Measurements from ENCODE around the gene TAS2R41. TPM values are rescaled to one million over a fixed set of nuclear protein-coding genes. Genes with fewer than 3 reads are reported as not detected.
A peak's percentile ranks its signal among the peaks of the same experiment; 100 is the strongest.
"Not testable (repeated sequence)": the region's sequence is repeated elsewhere in the genome, so short reads cannot be mapped to it uniquely, and the experiment has no call there.

Gene TAS2R41
- total RNA-seq, 2 donors from 2014 or later, result not detected

DNA sequence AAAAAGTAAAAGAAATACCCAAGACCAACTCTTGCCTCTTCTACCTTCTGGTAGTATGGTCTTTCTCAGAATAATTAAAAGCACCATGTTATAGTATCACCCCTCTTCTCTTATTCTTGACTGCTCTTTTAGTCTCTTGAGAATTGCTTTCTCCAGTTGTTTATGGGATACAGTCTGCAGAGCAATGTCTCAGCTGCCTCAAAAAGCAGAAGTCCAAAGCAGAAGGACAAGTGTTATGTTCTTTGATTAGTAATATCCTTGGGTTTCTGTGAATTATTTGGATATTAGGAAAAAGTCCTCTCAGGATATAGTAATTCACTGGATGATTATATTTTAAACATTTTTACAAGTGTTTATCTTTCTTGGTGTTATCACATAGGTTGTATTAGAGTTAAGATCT is 7.4 kb downstream of the TAS2R41 start:
- H3K27ac ChIP-seq, result peak overlapping the region in 1 of 4 donors; percentile 47

GRCh38 chr7:143485500-143485899 is 7.8 kb downstream of the TAS2R41 start:
- ATAC-seq (no peak), DNase-seq (peak in 1 of 4 donors; percentile 11)
- intact Hi-C loops (cut with DNase I), result no loop called here
- TF ChIP-seq, protein P1, sequence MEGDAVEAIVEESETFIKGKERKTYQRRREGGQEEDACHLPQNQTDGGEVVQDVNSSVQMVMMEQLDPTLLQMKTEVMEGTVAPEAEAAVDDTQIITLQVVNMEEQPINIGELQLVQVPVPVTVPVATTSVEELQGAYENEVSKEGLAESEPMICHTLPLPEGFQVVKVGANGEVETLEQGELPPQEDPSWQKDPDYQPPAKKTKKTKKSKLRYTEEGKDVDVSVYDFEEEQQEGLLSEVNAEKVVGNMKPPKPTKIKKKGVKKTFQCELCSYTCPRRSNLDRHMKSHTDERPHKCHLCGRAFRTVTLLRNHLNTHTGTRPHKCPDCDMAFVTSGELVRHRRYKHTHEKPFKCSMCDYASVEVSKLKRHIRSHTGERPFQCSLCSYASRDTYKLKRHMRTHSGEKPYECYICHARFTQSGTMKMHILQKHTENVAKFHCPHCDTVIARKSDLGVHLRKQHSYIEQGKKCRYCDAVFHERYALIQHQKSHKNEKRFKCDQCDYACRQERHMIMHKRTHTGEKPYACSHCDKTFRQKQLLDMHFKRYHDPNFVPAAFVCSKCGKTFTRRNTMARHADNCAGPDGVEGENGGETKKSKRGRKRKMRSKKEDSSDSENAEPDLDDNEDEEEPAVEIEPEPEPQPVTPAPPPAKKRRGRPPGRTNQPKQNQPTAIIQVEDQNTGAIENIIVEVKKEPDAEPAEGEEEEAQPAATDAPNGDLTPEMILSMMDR (IDR thresholded peaks at IDR 0.05), result no peak
- TF ChIP-seq POLR2A (IDR thresholded peaks at IDR 0.05), result no peak
- Histone ChIP-seq H3K36me3 (replicated peaks in 1 of 2; ENCODE audit: insufficient read depth in 1 of 2, low read depth in 2 of 2) (no peaks in the 10 kb centered on the region), H3K4me1 (no peaks in the 10 kb centered on the region), H3K4me3 (no peak overlapping the region), H3K27ac (peak overlapping the region in 1 of 4 donors; percentile 47), H3K9me3 (no peaks in the 10 kb centered on the region), H3K27me3 (no peaks in the 10 kb centered on the region)
- 60 to 83% methylated on average over 6 of the region's 6 CpGs for WGBS, 2 donors

More for the DNA sequence above, 7.4 kb downstream of the TAS2R41 start:
- ATAC-seq (no peak), DNase-seq (no peak)
- Histone ChIP-seq H3K36me3 (replicated peaks in 1 of 2; ENCODE audit: insufficient read depth in 1 of 2, low read depth in 2 of 2) (no peaks in the 10 kb centered on the region), H3K4me1 (no peaks in the 10 kb centered on the region), H3K27me3 (no peaks in the 10 kb centered on the region), H3K9me3 (no peaks in the 10 kb centered on the region), H3K4me3 (no peak overlapping the region)
- intact Hi-C loops (cut with DNase I), result no loop called here
- TF ChIP-seq, protein P1 (IDR thresholded peaks at IDR 0.05), result no peak
- no peak for TF ChIP-seq POLR2A (IDR thresholded peaks at IDR 0.05)

DNA sequence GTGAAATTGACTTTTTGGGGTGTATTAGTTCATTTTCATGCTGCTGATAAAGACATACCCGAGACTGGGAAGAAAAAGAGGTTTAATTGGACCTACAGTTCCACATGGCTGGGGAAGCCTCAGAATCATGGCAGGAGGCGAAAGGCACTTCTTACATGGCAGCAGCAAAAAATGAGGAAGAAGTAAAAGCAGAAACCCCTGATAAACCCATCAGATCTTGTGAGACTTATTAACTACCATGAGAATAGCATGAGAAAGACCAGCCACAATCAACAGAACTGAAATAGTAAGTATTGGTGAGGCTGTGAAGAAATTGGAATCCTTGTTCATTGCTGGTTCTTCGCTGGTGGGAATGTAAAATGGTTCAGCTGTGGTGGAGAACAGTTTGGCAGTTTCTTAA is 8.6 kb downstream of the TAS2R41 start:
- H3K4me1 ChIP-seq; intact Hi-C loops (cut with DNase I); H3K4me3 ChIP-seq; ATAC-seq; DNase-seq; H3K36me3 ChIP-seq (replicated peaks in 1 of 2; ENCODE audit: insufficient read depth in 1 of 2, low read depth in 2 of 2); H3K9me3 ChIP-seq; H3K27me3 ChIP-seq; H3K27ac ChIP-seq: not testable (repeated sequence)
- WGBS, 2 donors, result 74 to 78% methylated on average over 3 of the region's 3 CpGs

DNA sequence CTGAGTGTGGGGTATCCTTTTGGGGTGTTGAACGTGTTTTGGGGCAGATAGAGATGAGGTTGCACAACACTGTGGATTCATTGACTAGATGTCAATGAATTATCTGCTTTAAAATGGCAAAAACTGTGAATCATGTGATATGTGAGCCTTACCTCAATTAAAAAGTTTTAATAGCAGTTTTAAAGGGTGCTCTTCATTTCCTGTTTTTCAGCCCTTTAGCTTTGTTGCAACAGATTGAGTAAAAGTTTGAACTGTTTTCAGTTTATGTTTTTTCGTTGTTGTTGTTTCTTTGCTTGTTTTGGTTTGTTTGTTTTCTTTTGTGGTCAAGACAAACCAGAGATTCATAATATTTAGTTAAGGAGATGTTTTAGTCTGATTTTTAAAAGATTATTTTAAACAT is 9.4 kb downstream of the TAS2R41 start:
- DNase-seq (no peak), ATAC-seq (no peak)
- Histone ChIP-seq H3K27me3 (no peaks in the 10 kb centered on the region), H3K27ac (peak overlapping the region in 1 of 4 donors; percentile 55), H3K4me1 (no peaks in the 10 kb centered on the region), H3K9me3 (no peaks in the 10 kb centered on the region), H3K36me3 (replicated peaks in 1 of 2; ENCODE audit: insufficient read depth in 1 of 2, low read depth in 2 of 2) (no peaks in the 10 kb centered on the region), H3K4me3 (no peak overlapping the region)
- TF ChIP-seq, protein P1 (IDR thresholded peaks at IDR 0.05), result no peak
- TF ChIP-seq POLR2A (IDR thresholded peaks at IDR 0.05), result no peak
- WGBS, 2 donors, result 49 to 58% methylated on average over 2 of the region's 2 CpGs
- intact Hi-C loops (cut with DNase I), result no loop called here

- DNase-seq, result peak in 3 of 4 donors; percentile 25 to 71 (median 26)
- Histone ChIP-seq H3K36me3 (replicated peaks in 1 of 2; ENCODE audit: insufficient read depth in 1 of 2, low read depth in 2 of 2) (no peaks in the 10 kb centered on the region), H3K4me3 (no peak overlapping the region), H3K9me3 (no peaks in the 10 kb centered on the region), H3K4me1 (no peaks in the 10 kb centered on the region), H3K27me3 (no peaks in the 10 kb centered on the region), H3K27ac (peak overlapping the region in 1 of 4 donors; percentile 55)
- intact Hi-C loops (cut with DNase I), result no loop called here
- TF ChIP-seq, protein P1 (IDR thresholded peaks at IDR 0.05), result no peak
- no peak for TF ChIP-seq POLR2A (IDR thresholded peaks at IDR 0.05)
- WGBS, 2 donors, result 53 to 60% methylated on average over 5 of the region's 5 CpGs
- ATAC-seq, result peak; percentile 40
Observed at GRCh38 chr7:143487566-143487965, 9.9 kb downstream of the TAS2R41 start.

All from body of pancreas (tissue), 4 donors.